WTC11 (cell line): ENCODE results near the gene CFAP100. TPM values are rescaled to one million over a fixed set of nuclear protein-coding genes. Genes with fewer than 3 reads are reported as not detected.
A peak's percentile ranks its signal among the peaks of the same experiment; 100 is the strongest.

Experiments
- ATAC-seq: fragments of 200-7000 bp; cut with Tn5 transposase; 2 replicates; pipeline ENCODE4 v1.10.0; 2021; ENCODE audit warnings: mild to moderate bottlenecking, moderate library complexity
- CTCF ChIA-PET: fragments of 300-600 bp; sonication (Branson Sonifier 250); formaldehyde crosslinking; loops from one replicate; lab custom pipeline; 2021; ENCODE audit warnings: antibody characterized with exemption; lab: Charles Lee
- POLR2A ChIA-PET: fragments of 350-600 bp; sonication (Branson Sonifier 250); formaldehyde crosslinking; loops from one replicate; lab custom pipeline; 2021; ENCODE audit warnings: antibody characterized with exemption; lab: Charles Lee
- DNase-seq: peaks from one replicate; pipeline ENCODE4 v3.0.0; 2021; ENCODE audit warnings: low spot score
- H3K27ac Mint-ChIP-seq: 2 replicates; pipeline ENCODE4 v1.8.0; 2021; ENCODE audit warnings: mixed read lengths
- H3K27me3 Mint-ChIP-seq: 2 replicates; pipeline ENCODE4 v1.8.0; 2021; ENCODE audit warnings: low read depth, mild to moderate bottlenecking, moderate library complexity, mixed read lengths
- H3K36me3 Mint-ChIP-seq: 2 replicates; pipeline ENCODE4 v1.8.0; 2021; ENCODE audit warnings: mixed read lengths
- H3K4me1 Mint-ChIP-seq: 2 replicates; pipeline ENCODE4 v1.8.0; 2022; ENCODE audit warnings: mixed read lengths
- H3K4me3 Mint-ChIP-seq: 2 replicates; pipeline ENCODE4 v1.8.0; 2021; ENCODE audit warnings: mild to moderate bottlenecking, moderate library complexity, mixed read lengths
- H3K9me3 Mint-ChIP-seq: 2 replicates; pipeline ENCODE4 v1.8.0; 2021; ENCODE audit warnings: mixed read lengths
- ATF2 ChIP-seq: sonication (generic); formaldehyde crosslinking; IDR thresholded peaks from 2 replicates; pipeline ENCODE4 v1.8.1; 2022; ENCODE audit warnings: low read depth, missing genetic modification reagents, borderline replicate concordance
- E2F4 ChIP-seq: sonication (generic); formaldehyde crosslinking; IDR thresholded peaks from 2 replicates; pipeline ENCODE4 v1.8.1; 2022; ENCODE audit warnings: low read depth, mild to moderate bottlenecking, moderate library complexity, missing genetic modification reagents, borderline replicate concordance
- ELF4 ChIP-seq: sonication (generic); formaldehyde crosslinking; IDR thresholded peaks from 2 replicates; pipeline ENCODE4 v1.8.1; 2022; ENCODE audit warnings: low read depth, mild to moderate bottlenecking, moderate library complexity, missing genetic modification reagents
- ETV6 ChIP-seq: sonication (generic); formaldehyde crosslinking; IDR thresholded peaks from 2 replicates; pipeline ENCODE4 v1.8.1; 2022; ENCODE audit warnings: mild to moderate bottlenecking, missing genetic modification reagents
- FOXK1 ChIP-seq: sonication (generic); formaldehyde crosslinking; IDR thresholded peaks from 2 replicates; pipeline ENCODE4 v1.8.0; 2022; ENCODE audit warnings: mild to moderate bottlenecking, moderate library complexity, missing genetic modification reagents
- GABPB1 ChIP-seq: sonication (generic); formaldehyde crosslinking; IDR thresholded peaks from 2 replicates; pipeline ENCODE4 v1.8.1; 2023; ENCODE audit warnings: mild to moderate bottlenecking, missing genetic modification reagents
- GRHL2 ChIP-seq: fragments of 250-450 bp; sonication (Bioruptor Pico); IDR thresholded peaks from 2 replicates; pipeline ENCODE4 v1.8.0; 2022; ENCODE audit warnings: mild to moderate bottlenecking, moderate library complexity; ENCODE audit not compliant: insufficient replicate concordance, severe bottlenecking
- GTF2I ChIP-seq: fragments of 250-450 bp; sonication (Bioruptor Pico); conservative IDR thresholded peaks from 2 replicates; pipeline ENCODE4 v1.4.0; 2021; ENCODE audit warnings: mild to moderate bottlenecking
- JAZF1 ChIP-seq: fragments of 250-450 bp; sonication (Bioruptor Pico); IDR thresholded peaks from 2 replicates; pipeline ENCODE4 v1.9.0; 2021; ENCODE audit warnings: moderate library complexity, mild to moderate bottlenecking, inconsistent platforms
- JUN ChIP-seq: sonication (generic); formaldehyde crosslinking; IDR thresholded peaks from 2 replicates; pipeline ENCODE4 v1.8.0; 2023; ENCODE audit warnings: mild to moderate bottlenecking, missing genetic modification reagents
- NFATC4 ChIP-seq: fragments of 250-450 bp; sonication (Bioruptor Pico); IDR thresholded peaks from 2 replicates; pipeline ENCODE4 v1.9.0; 2021; ENCODE audit warnings: mild to moderate bottlenecking
- NR3C1 ChIP-seq: sonication (generic); formaldehyde crosslinking; conservative IDR thresholded peaks from 2 replicates; pipeline ENCODE4 v1.8.1; 2023; ENCODE audit warnings: low read depth, mild to moderate bottlenecking, missing genetic modification reagents
- PRDM15 ChIP-seq: sonication (generic); formaldehyde crosslinking; IDR thresholded peaks from 2 replicates; pipeline ENCODE4 v1.8.0; 2022; ENCODE audit warnings: missing genetic modification reagents
- SMAD3 ChIP-seq: sonication (generic); formaldehyde crosslinking; IDR thresholded peaks from 2 replicates; pipeline ENCODE4 v1.8.0; 2022; ENCODE audit warnings: missing genetic modification reagents, mild to moderate bottlenecking, borderline replicate concordance
- SMAD4 ChIP-seq: sonication (generic); formaldehyde crosslinking; IDR thresholded peaks from 2 replicates; pipeline ENCODE4 v1.8.0; 2022; ENCODE audit warnings: mild to moderate bottlenecking, missing genetic modification reagents
- SP1 ChIP-seq: sonication (generic); formaldehyde crosslinking; conservative IDR thresholded peaks from 2 replicates; pipeline ENCODE4 v1.8.1; 2022; ENCODE audit warnings: missing genetic modification reagents
- STAT6 ChIP-seq: sonication (generic); formaldehyde crosslinking; conservative IDR thresholded peaks from 2 replicates; pipeline ENCODE4 v1.8.1; 2023; ENCODE audit warnings: mild to moderate bottlenecking, low read depth, missing genetic modification reagents, moderate library complexity
- ZNF121 ChIP-seq: sonication (generic); formaldehyde crosslinking; IDR thresholded peaks from 2 replicates; pipeline ENCODE4 v1.8.0; 2023; ENCODE audit warnings: missing genetic modification reagents
- ZNF317 ChIP-seq: sonication (generic); formaldehyde crosslinking; IDR thresholded peaks from 2 replicates; pipeline ENCODE4 v1.8.1; 2023; ENCODE audit warnings: low read depth, mild to moderate bottlenecking, moderate library complexity, missing genetic modification reagents, borderline replicate concordance
- ZNF416 ChIP-seq: fragments of 250-450 bp; sonication (Bioruptor Pico); IDR thresholded peaks from 2 replicates; pipeline ENCODE4 v1.9.0; 2021; ENCODE audit warnings: mild to moderate bottlenecking, inconsistent platforms
- ZNF512 ChIP-seq: sonication (generic); formaldehyde crosslinking; IDR thresholded peaks from 2 replicates; pipeline ENCODE4 v1.8.1; 2022; ENCODE audit warnings: missing genetic modification reagents, borderline replicate concordance
- total RNA-seq: library from RNA; stranded (reverse); gene quantifications from 3 replicates; pipeline ENCODE4 v1.2.3, GENCODE V29; 2021

The CFAP100 gene
- total RNA-seq, 1 experiment from 2014 or later, result not detected

GRCh38 chr3:126356373-126357264 lies 38.1 kb upstream of the CFAP100 start:
- POLR2A ChIA-PET, result interaction anchor here (1.7 kb wide), 1 partner anchor 89 kb away, joined by 9 read pairs; no protein-coding TSS in a partner anchor
- H3K27ac Mint-ChIP-seq, result peak overlapping the region; percentile 89
- peaks cover 26% of the 10 kb centered on the region for H3K27me3 Mint-ChIP-seq
- TF ChIP-seq PRDM15 (peak; percentile 45; the same call in 1 of the 2 replicates), ZNF317 (CRISPR knock-in tag) (no peak), SP1 (CRISPR knock-in tag) (no peak)
- peak overlapping the region; percentile 96 for H3K4me3 Mint-ChIP-seq
- H3K36me3 Mint-ChIP-seq, result peaks cover 15% of the 10 kb centered on the region; the same call in 1 of the 2 replicates
- peaks cover 13% of the 10 kb centered on the region for H3K9me3 Mint-ChIP-seq
- H3K4me1 Mint-ChIP-seq, result peaks cover 19% of the 10 kb centered on the region
- peak; percentile 27 for ATAC-seq
- CTCF ChIA-PET, result interaction anchor here (1.0 to 1.5 kb wide), 4 partner anchors 8 to 224 kb away, joined by 3 to 8 read pairs (median 6); no protein-coding TSS in a partner anchor
- DNase-seq, result no peak

- DNase-seq (peak; percentile 84), ATAC-seq (peak; percentile 62)
- CTCF ChIA-PET, result interaction anchor here (1.0 to 1.5 kb wide), 5 partner anchors 9 to 225 kb away, joined by 3 to 8 read pairs (median 5); no protein-coding TSS in a partner anchor
- POLR2A ChIA-PET, result interaction anchor here (1.7 kb wide), 1 partner anchor 90 kb away, joined by 9 read pairs; no protein-coding TSS in a partner anchor
- peak within 1 kb of the TSS; percentile 89 for H3K27ac Mint-ChIP-seq
- peak within 1 kb of the TSS; percentile 96 for H3K4me3 Mint-ChIP-seq
- peaks cover 26% of the 10 kb centered on the region for H3K27me3 Mint-ChIP-seq
- H3K36me3 Mint-ChIP-seq, result peaks cover 15% of the 10 kb centered on the region; the same call in 1 of the 2 replicates
- peaks cover 13% of the 10 kb centered on the region for H3K9me3 Mint-ChIP-seq
- H3K4me1 Mint-ChIP-seq, result peaks cover 24% of the 10 kb centered on the region
- TF ChIP-seq ZNF121 (CRISPR knock-in tag) (no peak), JAZF1 (CRISPR knock-in tag) (no peak), NR3C1 (CRISPR knock-in tag) (no peak), SMAD3 (no peak), ATF2 (CRISPR knock-in tag) (no peak), FOXK1 (CRISPR knock-in tag) (no peak), ETV6 (CRISPR knock-in tag) (no peak), E2F4 (CRISPR knock-in tag) (no peak), GRHL2 (CRISPR knock-in tag) (no peak), ZNF416 (CRISPR knock-in tag) (no peak), JUN (CRISPR knock-in tag) (no peak), ZNF512 (CRISPR knock-in tag) (no peak), GABPB1 (CRISPR knock-in tag) (no peak), NFATC4 (CRISPR knock-in tag) (no peak), ELF4 (CRISPR knock-in tag) (no peak), GTF2I (CRISPR knock-in tag) (no peak), STAT6 (CRISPR knock-in tag) (no peak), SMAD4 (CRISPR knock-in tag) (no peak)
These were observed 37.2 kb upstream of the CFAP100 start, which contains the start of gene KLF15 for GRCh38 chr3:126357295-126358037. TSS of gene KLF15 (minus strand) at chr3:126357408. CDS start at chr3:126352922, 4,486 bp downstream.
